Measurements from ENCODE around the gene MED7. TPM values are rescaled to one million over a fixed set of nuclear protein-coding genes. Genes with fewer than 3 reads are reported as not detected.

Gene MED7
- total and polyA plus RNA-seq, 9 of the 15 experiments (the other 6 are each of a cell fraction or from before 2014, with no cell fraction given) = 4.5 to 38.7 (median 12.2) TPM

DNA sequence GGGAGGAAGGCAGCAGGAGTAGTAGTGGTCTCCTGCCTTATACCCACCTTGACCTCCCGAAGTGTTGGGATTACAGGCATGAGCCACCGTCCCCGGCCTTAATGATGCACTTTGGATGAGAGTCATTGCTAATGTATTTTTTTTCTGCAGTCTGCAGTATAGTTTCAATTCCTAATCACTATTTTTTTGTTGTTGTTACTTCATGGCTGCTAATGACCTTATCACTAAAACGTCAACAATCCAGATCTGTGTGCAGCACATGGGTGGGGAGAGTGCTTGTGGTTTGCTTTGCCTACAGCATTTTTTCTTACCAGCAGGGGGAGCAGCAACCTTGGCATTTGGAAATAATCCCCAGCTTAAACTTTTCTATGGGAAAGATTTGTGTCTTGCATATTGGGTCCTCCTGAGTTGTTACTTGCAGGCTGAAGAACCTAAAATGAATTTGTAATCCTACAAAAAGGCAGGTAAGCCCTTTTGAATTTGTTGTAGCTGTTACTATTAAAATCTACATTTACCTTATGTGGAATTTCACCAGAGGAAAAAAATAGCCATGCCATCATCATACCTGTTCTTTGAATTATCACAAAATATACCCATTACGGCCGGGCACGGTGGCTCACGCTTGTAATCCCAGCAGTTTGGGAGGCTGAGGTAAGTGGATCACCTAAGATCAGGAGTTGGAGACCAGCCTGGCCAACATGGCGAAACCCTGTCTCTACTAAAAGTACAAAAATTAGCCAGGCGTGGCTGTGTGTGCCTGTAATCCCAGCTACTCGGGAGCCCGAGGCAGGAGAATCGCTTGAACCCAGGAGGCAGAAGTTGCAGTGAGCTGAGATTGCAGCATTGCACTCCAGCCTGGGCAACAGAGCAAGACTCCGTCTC, 6.3 kb upstream of the MED7 start (continued):
- TF ChIP-seq, protein P1, sequence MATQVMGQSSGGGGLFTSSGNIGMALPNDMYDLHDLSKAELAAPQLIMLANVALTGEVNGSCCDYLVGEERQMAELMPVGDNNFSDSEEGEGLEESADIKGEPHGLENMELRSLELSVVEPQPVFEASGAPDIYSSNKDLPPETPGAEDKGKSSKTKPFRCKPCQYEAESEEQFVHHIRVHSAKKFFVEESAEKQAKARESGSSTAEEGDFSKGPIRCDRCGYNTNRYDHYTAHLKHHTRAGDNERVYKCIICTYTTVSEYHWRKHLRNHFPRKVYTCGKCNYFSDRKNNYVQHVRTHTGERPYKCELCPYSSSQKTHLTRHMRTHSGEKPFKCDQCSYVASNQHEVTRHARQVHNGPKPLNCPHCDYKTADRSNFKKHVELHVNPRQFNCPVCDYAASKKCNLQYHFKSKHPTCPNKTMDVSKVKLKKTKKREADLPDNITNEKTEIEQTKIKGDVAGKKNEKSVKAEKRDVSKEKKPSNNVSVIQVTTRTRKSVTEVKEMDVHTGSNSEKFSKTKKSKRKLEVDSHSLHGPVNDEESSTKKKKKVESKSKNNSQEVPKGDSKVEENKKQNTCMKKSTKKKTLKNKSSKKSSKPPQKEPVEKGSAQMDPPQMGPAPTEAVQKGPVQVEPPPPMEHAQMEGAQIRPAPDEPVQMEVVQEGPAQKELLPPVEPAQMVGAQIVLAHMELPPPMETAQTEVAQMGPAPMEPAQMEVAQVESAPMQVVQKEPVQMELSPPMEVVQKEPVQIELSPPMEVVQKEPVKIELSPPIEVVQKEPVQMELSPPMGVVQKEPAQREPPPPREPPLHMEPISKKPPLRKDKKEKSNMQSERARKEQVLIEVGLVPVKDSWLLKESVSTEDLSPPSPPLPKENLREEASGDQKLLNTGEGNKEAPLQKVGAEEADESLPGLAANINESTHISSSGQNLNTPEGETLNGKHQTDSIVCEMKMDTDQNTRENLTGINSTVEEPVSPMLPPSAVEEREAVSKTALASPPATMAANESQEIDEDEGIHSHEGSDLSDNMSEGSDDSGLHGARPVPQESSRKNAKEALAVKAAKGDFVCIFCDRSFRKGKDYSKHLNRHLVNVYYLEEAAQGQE (IDR thresholded peaks at IDR 0.05; ENCODE audit: borderline replicate concordance) = peak; percentile 25; the same call in 1 of the 2 replicates
- TF ChIP-seq, protein P1 (CRISPR knock-in tag; IDR thresholded peaks at IDR 0.05; ENCODE audit: low read depth) = no peak
- TF ChIP-seq SNIP1 (IDR thresholded peaks at IDR 0.05; ENCODE audit: low read depth) (no peak), HIVEP1 (CRISPR knock-in tag; IDR thresholded peaks at IDR 0.05) (no peak), TRIM24 (IDR thresholded peaks at IDR 0.05) (no peak), SIRT6 (IDR thresholded peaks at IDR 0.05; ENCODE audit: low read depth, low read length) (no peak), CEBPG (CRISPR knock-in tag; IDR thresholded peaks at IDR 0.05) (no peak), CEBPG (tag; conservative IDR thresholded peaks at IDR 0.05 in 1 of 2, IDR thresholded peaks at IDR 0.05 in 1 of 2) (no peak), ZNF766 (CRISPR knock-in tag; conservative IDR thresholded peaks at IDR 0.05) (no peak)
- TF ChIP-seq, protein P2, sequence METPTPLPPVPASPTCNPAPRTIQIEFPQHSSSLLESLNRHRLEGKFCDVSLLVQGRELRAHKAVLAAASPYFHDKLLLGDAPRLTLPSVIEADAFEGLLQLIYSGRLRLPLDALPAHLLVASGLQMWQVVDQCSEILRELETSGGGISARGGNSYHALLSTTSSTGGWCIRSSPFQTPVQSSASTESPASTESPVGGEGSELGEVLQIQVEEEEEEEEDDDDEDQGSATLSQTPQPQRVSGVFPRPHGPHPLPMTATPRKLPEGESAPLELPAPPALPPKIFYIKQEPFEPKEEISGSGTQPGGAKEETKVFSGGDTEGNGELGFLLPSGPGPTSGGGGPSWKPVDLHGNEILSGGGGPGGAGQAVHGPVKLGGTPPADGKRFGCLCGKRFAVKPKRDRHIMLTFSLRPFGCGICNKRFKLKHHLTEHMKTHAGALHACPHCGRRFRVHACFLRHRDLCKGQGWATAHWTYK (CRISPR knock-in tag; IDR thresholded peaks at IDR 0.05) = no peak
- TF ChIP-seq, protein P3, sequence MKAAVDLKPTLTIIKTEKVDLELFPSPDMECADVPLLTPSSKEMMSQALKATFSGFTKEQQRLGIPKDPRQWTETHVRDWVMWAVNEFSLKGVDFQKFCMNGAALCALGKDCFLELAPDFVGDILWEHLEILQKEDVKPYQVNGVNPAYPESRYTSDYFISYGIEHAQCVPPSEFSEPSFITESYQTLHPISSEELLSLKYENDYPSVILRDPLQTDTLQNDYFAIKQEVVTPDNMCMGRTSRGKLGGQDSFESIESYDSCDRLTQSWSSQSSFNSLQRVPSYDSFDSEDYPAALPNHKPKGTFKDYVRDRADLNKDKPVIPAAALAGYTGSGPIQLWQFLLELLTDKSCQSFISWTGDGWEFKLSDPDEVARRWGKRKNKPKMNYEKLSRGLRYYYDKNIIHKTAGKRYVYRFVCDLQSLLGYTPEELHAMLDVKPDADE (conservative IDR thresholded peaks at IDR 0.05; ENCODE audit: control insufficient read depth, low read depth, low read length) = no peak
- TF ChIP-seq, protein P4, sequence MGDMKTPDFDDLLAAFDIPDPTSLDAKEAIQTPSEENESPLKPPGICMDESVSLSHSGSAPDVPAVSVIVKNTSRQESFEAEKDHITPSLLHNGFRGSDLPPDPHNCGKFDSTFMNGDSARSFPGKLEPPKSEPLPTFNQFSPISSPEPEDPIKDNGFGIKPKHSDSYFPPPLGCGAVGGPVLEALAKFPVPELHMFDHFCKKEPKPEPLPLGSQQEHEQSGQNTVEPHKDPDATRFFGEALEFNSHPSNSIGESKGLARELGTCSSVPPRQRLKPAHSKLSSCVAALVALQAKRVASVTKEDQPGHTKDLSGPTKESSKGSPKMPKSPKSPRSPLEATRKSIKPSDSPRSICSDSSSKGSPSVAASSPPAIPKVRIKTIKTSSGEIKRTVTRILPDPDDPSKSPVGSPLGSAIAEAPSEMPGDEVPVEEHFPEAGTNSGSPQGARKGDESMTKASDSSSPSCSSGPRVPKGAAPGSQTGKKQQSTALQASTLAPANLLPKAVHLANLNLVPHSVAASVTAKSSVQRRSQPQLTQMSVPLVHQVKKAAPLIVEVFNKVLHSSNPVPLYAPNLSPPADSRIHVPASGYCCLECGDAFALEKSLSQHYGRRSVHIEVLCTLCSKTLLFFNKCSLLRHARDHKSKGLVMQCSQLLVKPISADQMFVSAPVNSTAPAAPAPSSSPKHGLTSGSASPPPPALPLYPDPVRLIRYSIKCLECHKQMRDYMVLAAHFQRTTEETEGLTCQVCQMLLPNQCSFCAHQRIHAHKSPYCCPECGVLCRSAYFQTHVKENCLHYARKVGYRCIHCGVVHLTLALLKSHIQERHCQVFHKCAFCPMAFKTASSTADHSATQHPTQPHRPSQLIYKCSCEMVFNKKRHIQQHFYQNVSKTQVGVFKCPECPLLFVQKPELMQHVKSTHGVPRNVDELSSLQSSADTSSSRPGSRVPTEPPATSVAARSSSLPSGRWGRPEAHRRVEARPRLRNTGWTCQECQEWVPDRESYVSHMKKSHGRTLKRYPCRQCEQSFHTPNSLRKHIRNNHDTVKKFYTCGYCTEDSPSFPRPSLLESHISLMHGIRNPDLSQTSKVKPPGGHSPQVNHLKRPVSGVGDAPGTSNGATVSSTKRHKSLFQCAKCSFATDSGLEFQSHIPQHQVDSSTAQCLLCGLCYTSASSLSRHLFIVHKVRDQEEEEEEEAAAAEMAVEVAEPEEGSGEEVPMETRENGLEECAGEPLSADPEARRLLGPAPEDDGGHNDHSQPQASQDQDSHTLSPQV (IDR thresholded peaks at IDR 0.05) = no peak
